Parathyroid adenoma (tissue), 2 donors: Measurements from ENCODE around the gene TMEM161A.

Experiments used
- H2AFZ ChIP-seq: fragments of 300-600 bp; sonication (generic); one replicate; pipeline ENCODE4 v1.7.0; 2017; ENCODE audit warnings: antibody characterized with exemption, mild to moderate bottlenecking
- H3K27ac ChIP-seq: fragments of 300-600 bp; sonication (generic); one replicate; pipeline ENCODE4 v1.7.0; 2017
- H3K27me3 ChIP-seq: fragments of 300-600 bp; sonication (generic); one replicate; pipeline ENCODE4 v1.7.0; 2017; ENCODE audit warnings: low read length; ENCODE audit not compliant: control insufficient read depth, insufficient read depth
- H3K36me3 ChIP-seq: fragments of 300-600 bp; sonication (generic); one replicate; pipeline ENCODE4 v1.7.0; 2017; ENCODE audit warnings: low read length; ENCODE audit not compliant: control insufficient read depth, insufficient read depth
- H3K4me1 ChIP-seq: fragments of 300-600 bp; sonication (generic); one replicate; pipeline ENCODE4 v1.7.0; 2017; ENCODE audit warnings: control low read depth
- H3K4me2 ChIP-seq: fragments of 300-600 bp; sonication (generic); one replicate; pipeline ENCODE4 v1.7.0; 2017; ENCODE audit warnings: low read length
- H3K4me3 ChIP-seq: fragments of 300-600 bp; sonication (generic); one replicate; pipeline ENCODE4 v1.7.0; 2017; ENCODE audit warnings: low read depth, low read length
- H3K79me2 ChIP-seq: fragments of 300-600 bp; sonication (generic); one replicate; pipeline ENCODE4 v1.7.0; 2017; ENCODE audit warnings: control low read depth
- H3K9ac ChIP-seq: fragments of 300-600 bp; sonication (generic); one replicate; pipeline ENCODE4 v1.7.0; 2017; ENCODE audit warnings: mild to moderate bottlenecking
- H3K9me3 ChIP-seq: fragments of 300-600 bp; sonication (generic); one replicate; pipeline ENCODE4 v1.7.0; 2017; ENCODE audit warnings: low read length; ENCODE audit not compliant: control insufficient read depth
- CTCF ChIP-seq: fragments of 300-600 bp; sonication (generic); IDR thresholded peaks from one replicate; pipeline ENCODE4 v1.7.0; 2017; ENCODE audit warnings: antibody characterized with exemption, mild to moderate bottlenecking
- donor health status: primary hyperparathyroidism.

The TMEM161A gene

GRCh38 chr19:19147344-19147743 is 9.1 kb upstream of the TMEM161A start:
- H3K4me1 ChIP-seq = no peaks in the 10 kb centered on the region
- no peaks in the 10 kb centered on the region for H3K9me3 ChIP-seq
- TF ChIP-seq CTCF = no peak
- H3K36me3 ChIP-seq = no peaks in the 10 kb centered on the region
- H3K79me2 ChIP-seq = no peaks in the 10 kb centered on the region
- no peak overlapping the region for H3K4me3 ChIP-seq
- H2AFZ ChIP-seq = no peak overlapping the region
- H3K4me2 ChIP-seq = no peak overlapping the region
- H3K9ac ChIP-seq = no peak overlapping the region
- no peak overlapping the region for H3K27ac ChIP-seq
- H3K27me3 ChIP-seq = no peaks in the 10 kb centered on the region

- no peaks in the 10 kb centered on the region for H3K79me2 ChIP-seq
- no peak overlapping the region for H3K27ac ChIP-seq
- H3K4me2 ChIP-seq = no peak overlapping the region
- H3K9ac ChIP-seq = no peak overlapping the region
- no peaks in the 10 kb centered on the region for H3K36me3 ChIP-seq
- no peak overlapping the region for H3K4me3 ChIP-seq
- no peak for TF ChIP-seq CTCF
- H3K27me3 ChIP-seq = no peaks in the 10 kb centered on the region
- H3K9me3 ChIP-seq = no peaks in the 10 kb centered on the region
- H3K4me1 ChIP-seq = no peaks in the 10 kb centered on the region
- no peak overlapping the region for H2AFZ ChIP-seq
Measured at GRCh38 chr19:19146865-19147264, 8.6 kb upstream of the TMEM161A start.

GRCh38 chr19:19145684-19146608 is 7.7 kb upstream of the TMEM161A start:
- no peak overlapping the region for H3K9ac ChIP-seq
- H3K36me3 ChIP-seq = no peaks in the 10 kb centered on the region
- peak overlapping the region; percentile 47 for H3K4me2 ChIP-seq
- H3K27ac ChIP-seq = no peak overlapping the region
- no peaks in the 10 kb centered on the region for H3K27me3 ChIP-seq
- no peaks in the 10 kb centered on the region for H3K9me3 ChIP-seq
- TF ChIP-seq CTCF = peak; percentile 97
- no peak overlapping the region for H3K4me3 ChIP-seq
- H2AFZ ChIP-seq = peak overlapping the region; percentile 68
- H3K79me2 ChIP-seq = no peaks in the 10 kb centered on the region
- H3K4me1 ChIP-seq = no peaks in the 10 kb centered on the region

GRCh38 chr19:19145281-19145680 is 7.0 kb upstream of the TMEM161A start:
- Histone ChIP-seq H3K4me3 (no peak overlapping the region), H2AFZ (no peak overlapping the region), H3K4me2 (no peak overlapping the region), H3K4me1 (no peaks in the 10 kb centered on the region), H3K9me3 (no peaks in the 10 kb centered on the region), H3K27ac (no peak overlapping the region), H3K36me3 (no peaks in the 10 kb centered on the region), H3K27me3 (no peaks in the 10 kb centered on the region), H3K9ac (no peak overlapping the region), H3K79me2 (no peaks in the 10 kb centered on the region)
- TF ChIP-seq CTCF = no peak

- no peak overlapping the region for H3K9ac ChIP-seq
- no peaks in the 10 kb centered on the region for H3K27me3 ChIP-seq
- peaks cover 5% of the 10 kb centered on the region for H3K79me2 ChIP-seq
- H3K36me3 ChIP-seq = no peaks in the 10 kb centered on the region
- H2AFZ ChIP-seq = no peak overlapping the region
- no peak overlapping the region for H3K27ac ChIP-seq
- H3K9me3 ChIP-seq = no peaks in the 10 kb centered on the region
- no peaks in the 10 kb centered on the region for H3K4me1 ChIP-seq
- TF ChIP-seq CTCF = no peak
- H3K4me2 ChIP-seq = no peak overlapping the region
- no peak overlapping the region for H3K4me3 ChIP-seq
Measured at GRCh38 chr19:19142347-19142746, 4.1 kb upstream of the TMEM161A start.
